ENCODE data around the gene KCNQ1. TPM values are rescaled to one million over a fixed set of nuclear protein-coding genes. Genes with fewer than 3 reads are reported as not detected.

KCNQ1 gene
- total RNA-seq, 1 experiment from 2014 or later, result not detected

DNA sequence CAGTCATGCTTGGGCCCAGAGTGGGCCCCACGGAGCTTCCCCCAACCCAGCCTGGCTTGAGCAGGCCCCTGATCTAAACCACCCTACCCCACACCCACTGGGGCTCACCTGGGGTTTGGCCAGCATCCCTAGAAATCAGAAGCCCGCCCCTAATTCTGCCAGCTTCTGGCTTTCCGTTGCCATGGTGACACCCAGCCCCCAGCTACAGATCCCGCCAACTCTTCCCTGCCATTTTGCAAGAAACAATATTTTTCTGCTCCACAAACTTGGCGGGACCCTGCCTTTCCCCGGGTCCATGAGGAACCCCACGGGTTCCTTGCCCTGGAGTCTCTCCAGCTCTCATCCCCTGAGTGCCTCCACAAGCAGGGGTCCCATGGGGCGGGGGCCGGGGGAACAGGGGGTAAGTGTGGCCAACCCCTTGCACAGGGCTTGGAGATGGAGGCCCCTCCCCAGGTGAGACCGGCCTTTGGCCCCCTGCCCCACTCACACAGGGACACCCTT is 350.7 kb downstream of the KCNQ1 start:
- intact Hi-C loops (cut with micrococcal nuclease), result no loop called here
- H3K27ac Mint-ChIP-seq (ENCODE audit: low read depth, unreplicated experiment), result no peak overlapping the region
- H3K36me3 Mint-ChIP-seq (ENCODE audit: insufficient read depth, unreplicated experiment), result no peaks in the 10 kb centered on the region
- no peaks in the 10 kb centered on the region for H3K4me1 Mint-ChIP-seq (ENCODE audit: insufficient read depth, unreplicated experiment)
- peaks cover 37% of the 10 kb centered on the region for H3K27me3 Mint-ChIP-seq (ENCODE audit: insufficient read depth, unreplicated experiment)
- ChIA-PET CTCF (no interaction called here), POLR2A (no interaction called here)
- TF ChIP-seq, protein P1, sequence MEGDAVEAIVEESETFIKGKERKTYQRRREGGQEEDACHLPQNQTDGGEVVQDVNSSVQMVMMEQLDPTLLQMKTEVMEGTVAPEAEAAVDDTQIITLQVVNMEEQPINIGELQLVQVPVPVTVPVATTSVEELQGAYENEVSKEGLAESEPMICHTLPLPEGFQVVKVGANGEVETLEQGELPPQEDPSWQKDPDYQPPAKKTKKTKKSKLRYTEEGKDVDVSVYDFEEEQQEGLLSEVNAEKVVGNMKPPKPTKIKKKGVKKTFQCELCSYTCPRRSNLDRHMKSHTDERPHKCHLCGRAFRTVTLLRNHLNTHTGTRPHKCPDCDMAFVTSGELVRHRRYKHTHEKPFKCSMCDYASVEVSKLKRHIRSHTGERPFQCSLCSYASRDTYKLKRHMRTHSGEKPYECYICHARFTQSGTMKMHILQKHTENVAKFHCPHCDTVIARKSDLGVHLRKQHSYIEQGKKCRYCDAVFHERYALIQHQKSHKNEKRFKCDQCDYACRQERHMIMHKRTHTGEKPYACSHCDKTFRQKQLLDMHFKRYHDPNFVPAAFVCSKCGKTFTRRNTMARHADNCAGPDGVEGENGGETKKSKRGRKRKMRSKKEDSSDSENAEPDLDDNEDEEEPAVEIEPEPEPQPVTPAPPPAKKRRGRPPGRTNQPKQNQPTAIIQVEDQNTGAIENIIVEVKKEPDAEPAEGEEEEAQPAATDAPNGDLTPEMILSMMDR (IDR thresholded peaks at IDR 0.05; ENCODE audit: unreplicated experiment), result no peak
- no peak for DNase-seq (ENCODE audit: unreplicated experiment)
- no TSS peak for BruUV-seq (replicated peaks)
- H3K9me3 Mint-ChIP-seq (ENCODE audit: unreplicated experiment), result peaks cover 13% of the 10 kb centered on the region
- no peak overlapping the region for H3K4me3 Mint-ChIP-seq (ENCODE audit: unreplicated experiment)

DNA sequence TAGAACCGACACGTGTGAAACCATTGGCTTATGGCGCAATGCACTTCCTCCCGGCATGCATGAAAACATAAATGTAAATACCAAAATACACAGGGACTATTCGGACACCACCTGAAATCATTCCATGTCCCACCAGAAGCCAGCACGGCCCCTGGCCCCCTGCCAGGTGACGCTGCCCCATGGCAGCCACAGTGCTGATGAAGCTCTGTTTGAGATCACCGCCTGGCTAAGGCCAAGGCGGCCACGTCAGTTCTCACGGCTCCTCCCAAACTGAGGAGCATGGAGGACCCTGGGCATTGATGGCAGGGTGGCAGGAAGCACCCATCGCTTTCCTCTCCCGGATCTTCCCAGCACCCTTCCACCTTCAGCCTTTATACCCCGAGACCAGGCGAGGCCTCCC is 351.3 kb downstream of the KCNQ1 start:
- Mint-ChIP-seq H3K27me3 (ENCODE audit: insufficient read depth, unreplicated experiment) (peaks cover 31% of the 10 kb centered on the region), H3K4me3 (ENCODE audit: unreplicated experiment) (no peak overlapping the region), H3K9me3 (ENCODE audit: unreplicated experiment) (peaks cover 13% of the 10 kb centered on the region), H3K27ac (ENCODE audit: low read depth, unreplicated experiment) (no peak overlapping the region), H3K4me1 (ENCODE audit: insufficient read depth, unreplicated experiment) (no peaks in the 10 kb centered on the region), H3K36me3 (ENCODE audit: insufficient read depth, unreplicated experiment) (no peaks in the 10 kb centered on the region)
- no TSS peak for BruUV-seq (replicated peaks)
- TF ChIP-seq, protein P1 (IDR thresholded peaks at IDR 0.05; ENCODE audit: unreplicated experiment), result no peak
- intact Hi-C loops (cut with micrococcal nuclease), result no loop called here
- CTCF ChIA-PET, result no interaction called here
- POLR2A ChIA-PET, result no interaction called here
- no peak for DNase-seq (ENCODE audit: unreplicated experiment)

DNA sequence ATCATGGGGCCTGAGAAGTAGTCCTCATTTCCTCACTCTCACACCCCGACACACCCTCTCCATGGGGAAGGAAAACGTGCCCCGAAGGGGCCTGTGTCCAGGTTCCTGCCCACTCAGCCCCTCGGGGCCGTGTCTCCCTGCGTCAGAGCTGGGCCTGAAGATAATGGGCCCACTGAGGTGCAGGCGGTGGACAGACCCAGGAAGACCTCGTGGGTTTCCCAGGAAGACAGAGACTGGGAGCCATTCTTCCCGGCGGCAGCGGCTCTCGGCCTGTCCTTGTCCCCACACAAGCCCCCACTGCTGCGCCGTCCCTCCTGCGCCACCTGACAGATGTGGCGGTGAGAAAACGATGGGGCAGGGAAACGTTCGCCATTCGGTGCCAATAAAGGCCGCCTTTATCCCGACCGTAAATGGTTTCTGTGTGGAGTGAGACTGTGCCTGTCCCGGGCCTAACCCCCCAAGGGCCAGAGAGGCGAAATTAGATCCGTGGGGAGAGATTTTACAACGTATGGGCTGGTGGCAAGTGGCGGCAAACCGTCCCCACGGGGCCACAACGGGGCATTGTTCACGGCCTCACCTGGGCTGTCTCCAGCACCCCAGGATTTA is 351.8 kb downstream of the KCNQ1 start:
- intact Hi-C loops (cut with micrococcal nuclease), result no loop called here
- Mint-ChIP-seq H3K36me3 (ENCODE audit: insufficient read depth, unreplicated experiment) (no peaks in the 10 kb centered on the region), H3K27me3 (ENCODE audit: insufficient read depth, unreplicated experiment) (peaks cover 28% of the 10 kb centered on the region), H3K4me3 (ENCODE audit: unreplicated experiment) (no peak overlapping the region), H3K27ac (ENCODE audit: low read depth, unreplicated experiment) (no peak overlapping the region), H3K9me3 (ENCODE audit: unreplicated experiment) (peaks cover 13% of the 10 kb centered on the region), H3K4me1 (ENCODE audit: insufficient read depth, unreplicated experiment) (no peaks in the 10 kb centered on the region)
- CTCF ChIA-PET, result no interaction called here
- BruUV-seq (replicated peaks), result no TSS peak
- TF ChIP-seq, protein P1 (IDR thresholded peaks at IDR 0.05; ENCODE audit: unreplicated experiment), result no peak
- no peak for DNase-seq (ENCODE audit: unreplicated experiment)
- POLR2A ChIA-PET, result no interaction called here

DNA sequence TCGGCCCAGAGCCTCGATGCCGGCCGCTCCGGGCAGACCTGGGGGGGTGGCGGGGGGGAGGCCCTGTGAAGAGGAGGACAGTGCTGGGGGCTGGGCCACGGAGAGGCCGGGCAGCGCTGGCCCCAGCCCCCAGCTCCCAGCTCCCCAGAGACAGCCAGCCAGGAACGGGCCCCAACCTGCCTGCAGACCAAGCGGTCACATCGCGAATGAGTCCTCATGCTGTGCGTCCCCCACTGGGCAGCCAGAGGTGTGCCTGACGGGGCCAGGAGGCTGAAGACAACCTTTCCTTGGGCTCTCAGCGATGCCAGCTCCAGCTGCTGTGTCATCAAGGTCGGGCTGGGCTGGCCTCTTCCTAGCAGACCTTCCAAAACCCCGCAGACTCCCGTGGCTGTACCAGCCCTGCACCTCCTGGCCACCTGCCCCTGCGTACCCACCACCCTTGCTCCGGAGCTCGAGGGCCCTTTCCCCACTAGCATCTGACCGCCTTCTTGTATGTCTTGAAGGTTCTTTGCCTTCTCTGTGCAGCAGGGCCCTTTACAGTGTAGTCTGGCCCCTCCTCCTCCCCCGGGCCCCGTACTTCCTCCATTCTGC is 352.4 kb downstream of the KCNQ1 start:
- no peak for DNase-seq (ENCODE audit: unreplicated experiment)
- no peaks in the 10 kb centered on the region for H3K4me1 Mint-ChIP-seq (ENCODE audit: insufficient read depth, unreplicated experiment)
- H3K27ac Mint-ChIP-seq (ENCODE audit: low read depth, unreplicated experiment), result no peak overlapping the region
- TF ChIP-seq, protein P1 (IDR thresholded peaks at IDR 0.05; ENCODE audit: unreplicated experiment), result no peak
- BruUV-seq (replicated peaks), result no TSS peak
- no peaks in the 10 kb centered on the region for H3K36me3 Mint-ChIP-seq (ENCODE audit: insufficient read depth, unreplicated experiment)
- intact Hi-C loops (cut with micrococcal nuclease), result no loop called here
- POLR2A ChIA-PET, result no interaction called here
- peaks cover 13% of the 10 kb centered on the region for H3K9me3 Mint-ChIP-seq (ENCODE audit: unreplicated experiment)
- CTCF ChIA-PET, result no interaction called here
- H3K27me3 Mint-ChIP-seq (ENCODE audit: insufficient read depth, unreplicated experiment), result peaks cover 28% of the 10 kb centered on the region
- H3K4me3 Mint-ChIP-seq (ENCODE audit: unreplicated experiment), result no peak overlapping the region

Data from MCF 10A (cell line).